ENCODE results near the gene GID8.

GRCh38 chr20:62946918-62947317 lies 9.0 kb downstream of the GID8 start:
- TF ChIP-seq, protein P1, sequence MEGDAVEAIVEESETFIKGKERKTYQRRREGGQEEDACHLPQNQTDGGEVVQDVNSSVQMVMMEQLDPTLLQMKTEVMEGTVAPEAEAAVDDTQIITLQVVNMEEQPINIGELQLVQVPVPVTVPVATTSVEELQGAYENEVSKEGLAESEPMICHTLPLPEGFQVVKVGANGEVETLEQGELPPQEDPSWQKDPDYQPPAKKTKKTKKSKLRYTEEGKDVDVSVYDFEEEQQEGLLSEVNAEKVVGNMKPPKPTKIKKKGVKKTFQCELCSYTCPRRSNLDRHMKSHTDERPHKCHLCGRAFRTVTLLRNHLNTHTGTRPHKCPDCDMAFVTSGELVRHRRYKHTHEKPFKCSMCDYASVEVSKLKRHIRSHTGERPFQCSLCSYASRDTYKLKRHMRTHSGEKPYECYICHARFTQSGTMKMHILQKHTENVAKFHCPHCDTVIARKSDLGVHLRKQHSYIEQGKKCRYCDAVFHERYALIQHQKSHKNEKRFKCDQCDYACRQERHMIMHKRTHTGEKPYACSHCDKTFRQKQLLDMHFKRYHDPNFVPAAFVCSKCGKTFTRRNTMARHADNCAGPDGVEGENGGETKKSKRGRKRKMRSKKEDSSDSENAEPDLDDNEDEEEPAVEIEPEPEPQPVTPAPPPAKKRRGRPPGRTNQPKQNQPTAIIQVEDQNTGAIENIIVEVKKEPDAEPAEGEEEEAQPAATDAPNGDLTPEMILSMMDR (IDR thresholded peaks at IDR 0.05) = no peak
- TF ChIP-seq POLR2AphosphoS5 (IDR thresholded peaks at IDR 0.05) (no peak), POLR2A (IDR thresholded peaks at IDR 0.05) (no peak)
